H1 (cell line): ENCODE data around the gene RBM25. TPM values are rescaled to one million over a fixed set of nuclear protein-coding genes. Genes with fewer than 3 reads are reported as not detected.
A peak's percentile ranks its signal among the peaks of the same experiment; 100 is the strongest.

Source experiments
- CTCF ChIA-PET: fragments of 300-600 bp; sonication (Branson Sonifier 250); formaldehyde crosslinking; loops from one replicate; lab custom pipeline; 2021; ENCODE audit not compliant: partially characterized antibody; lab: Charles Lee
- POLR2A ChIA-PET: fragments of 300-600 bp; sonication (Branson Sonifier 250); formaldehyde crosslinking; loops from one replicate; lab custom pipeline; 2021; ENCODE audit warnings: inconsistent platforms; ENCODE audit not compliant: partially characterized antibody; lab: Charles Lee
- DNase-seq, 2 experiments: peaks; one replicate each; pipeline versions ENCODE4 v3.0.0 to v3.0.0-alpha.2; 2010 to 2022; ENCODE audit warnings: low spot score in 2 of 2, low read depth in 1 of 2, mixed read lengths in 1 of 2
- FAIRE-seq: peaks from 2 replicates; lab custom pipeline; 2011; peaks lifted over from hg19 to GRCh38; lab: Jason Lieb, UNC
- H2AFZ ChIP-seq: 2 replicates; pipeline ENCODE4 v1.8.1; 2012; ENCODE audit warnings: low read length, inconsistent platforms
- H2AK5ac ChIP-seq: 2 replicates; pipeline ENCODE4 v1.6.1; 2013; ENCODE audit warnings: low read depth, low read length
- H2BK120ac ChIP-seq: replicated peaks from 2 replicates; pipeline ENCODE3; 2013; ENCODE audit warnings: low read depth, low read length, inconsistent platforms
- H2BK12ac ChIP-seq: 2 replicates; pipeline ENCODE4 v1.6.1; 2013; ENCODE audit warnings: low read depth, low read length
- H2BK15ac ChIP-seq: 2 replicates; pipeline ENCODE4 v1.6.1; 2013; ENCODE audit warnings: low read length
- H2BK20ac ChIP-seq: 2 replicates; pipeline ENCODE4 v1.6.1; 2013; ENCODE audit warnings: low read length
- H2BK5ac ChIP-seq: 2 replicates; pipeline ENCODE4 v1.6.1; 2013; ENCODE audit warnings: low read depth, low read length
- H3K14ac ChIP-seq: 2 replicates; pipeline ENCODE4 v1.6.1; 2013; ENCODE audit warnings: inconsistent platforms; ENCODE audit not compliant: insufficient read length
- H3K18ac ChIP-seq: 2 replicates; pipeline ENCODE4 v1.6.1; 2013; ENCODE audit warnings: low read length; ENCODE audit errors: extremely low read depth
- H3K23ac ChIP-seq: 2 replicates; pipeline ENCODE4 v1.6.1; 2013; ENCODE audit warnings: inconsistent platforms; ENCODE audit not compliant: insufficient read length
- H3K23me2 ChIP-seq: 2 replicates; pipeline ENCODE4 v1.6.1; 2013; ENCODE audit warnings: low read depth, low read length
- H3K27ac ChIP-seq: 2 replicates; pipeline ENCODE4 v1.6.1; 2011; ENCODE audit warnings: low read depth, low read length, inconsistent platforms
- H3K27me3 ChIP-seq, 4 experiments: replicated peaks in 1 of 4; 1 replicate in 1 of 4; 2 replicates in 3 of 4; pipeline versions ENCODE4 v1.6.1 to v1.8.1; 2011 to 2013; ENCODE audit warnings: low read length in 3 of 4, mild to moderate bottlenecking in 3 of 4, inconsistent platforms in 2 of 4, mixed read lengths in 2 of 4, moderate library complexity in 1 of 4; ENCODE audit not compliant: control insufficient read depth in 3 of 4, insufficient read depth in 3 of 4; ENCODE audit errors: extremely low read depth in 1 of 4
- H3K36me3 ChIP-seq, 4 experiments: 2 replicates each; pipeline versions ENCODE4 v1.6.1 to v1.8.1; 2011 to 2013; ENCODE audit warnings: mild to moderate bottlenecking in 4 of 4, low read length in 3 of 4, moderate library complexity in 2 of 4, control low read depth in 1 of 4, inconsistent platforms in 1 of 4; ENCODE audit not compliant: insufficient read depth in 4 of 4, control insufficient read depth in 2 of 4
- H3K4ac ChIP-seq: replicated peaks from 2 replicates; pipeline ENCODE3; 2013; ENCODE audit warnings: low read length, low read depth, mixed read lengths, inconsistent platforms; ENCODE audit not compliant: insufficient read length
- H3K4me1 ChIP-seq, 4 experiments: replicated peaks in 1 of 4; 1 replicate in 1 of 4; 2 replicates in 3 of 4; pipeline versions ENCODE4 v1.6.1 to v1.8.1; 2011 to 2013; ENCODE audit warnings: low read length in 3 of 4, inconsistent platforms in 2 of 4, mixed read lengths in 1 of 4; ENCODE audit not compliant: insufficient read depth in 4 of 4, control insufficient read depth in 3 of 4
- H3K4me2 ChIP-seq, 2 experiments: 2 replicates each; pipeline versions ENCODE4 v1.6.1 to v1.8.1; 2011 to 2013; ENCODE audit warnings: low read depth in 2 of 2, low read length in 2 of 2, control low read depth in 1 of 2, inconsistent platforms in 1 of 2, mild to moderate bottlenecking in 1 of 2; ENCODE audit not compliant: insufficient read depth in 1 of 2
- H3K4me3 ChIP-seq, 4 experiments: fragments of 200-600, 300-600 bp in 1 of 4; sonication (generic), shearing (Covaris generic), sonication (Bioruptor Twin) in 1 of 4; 2 replicates each; pipeline versions ENCODE4 v1.5.1 to v1.8.1; 2011 to 2016; ENCODE audit warnings: low read length in 4 of 4, low read depth in 3 of 4, control low read depth in 2 of 4, inconsistent platforms in 2 of 4, mild to moderate bottlenecking in 2 of 4, mixed read lengths in 1 of 4, moderate library complexity in 1 of 4; ENCODE audit not compliant: insufficient read depth in 2 of 4; ENCODE audit errors: extremely low read depth in 1 of 4
- H3K56ac ChIP-seq: replicated peaks from 2 replicates; pipeline ENCODE3; 2013; ENCODE audit warnings: low read depth, mild to moderate bottlenecking, mixed read lengths, low read length, inconsistent platforms; ENCODE audit not compliant: insufficient read length
- H3K79me1 ChIP-seq: 2 replicates; pipeline ENCODE4 v1.6.1; 2013; ENCODE audit warnings: low read depth, low read length, control low read depth
- H3K79me2 ChIP-seq, 2 experiments: 2 replicates each; pipeline versions ENCODE4 v1.6.1 to v1.8.1; 2012 to 2013; ENCODE audit warnings: low read length in 2 of 2, mild to moderate bottlenecking in 2 of 2, inconsistent platforms in 1 of 2; ENCODE audit not compliant: insufficient read depth in 2 of 2, control insufficient read depth in 1 of 2
- H3K9ac ChIP-seq, 4 experiments: replicated peaks in 1 of 4; 1 replicate in 1 of 4; 2 replicates in 3 of 4; pipeline versions ENCODE4 v1.6.1 to v1.8.1; 2011 to 2013; ENCODE audit warnings: low read depth in 3 of 4, low read length in 3 of 4, control low read depth in 2 of 4, mild to moderate bottlenecking in 2 of 4, moderate library complexity in 2 of 4, inconsistent platforms in 1 of 4; ENCODE audit errors: extremely low read depth in 1 of 4
- H3K9me3 ChIP-seq, 2 experiments: 2 replicates each; pipeline versions ENCODE4 v1.6.1 to v1.8.1; 2012 to 2013; ENCODE audit warnings: mild to moderate bottlenecking in 2 of 2, moderate library complexity in 2 of 2, control low read depth in 1 of 2, inconsistent platforms in 1 of 2, low read depth in 1 of 2, low read length in 1 of 2, mixed read lengths in 1 of 2; ENCODE audit not compliant: insufficient read depth in 2 of 2
- H4K20me1 ChIP-seq, 2 experiments: replicated peaks in 1 of 2; 2 replicates each; pipeline versions ENCODE3 to v1.8.1; 2011 to 2013; ENCODE audit warnings: inconsistent platforms in 2 of 2, low read length in 2 of 2, mild to moderate bottlenecking in 1 of 2; ENCODE audit not compliant: insufficient read depth in 2 of 2, control insufficient read depth in 1 of 2
- H4K5ac ChIP-seq: 2 replicates; pipeline ENCODE4 v1.6.1; 2013; ENCODE audit warnings: low read length, low read depth, mixed read lengths, inconsistent platforms; ENCODE audit not compliant: insufficient read length
- H4K8ac ChIP-seq: 2 replicates; pipeline ENCODE4 v1.8.0; 2013; ENCODE audit warnings: mild to moderate bottlenecking, moderate library complexity, low read length, inconsistent platforms; ENCODE audit not compliant: insufficient read depth; ENCODE audit errors: extremely low read depth
- H4K91ac ChIP-seq: replicated peaks from 2 replicates; pipeline ENCODE3; 2013; ENCODE audit warnings: low read length, mixed read lengths, inconsistent platforms; ENCODE audit not compliant: insufficient read length
- FOSL1 ChIP-seq: IDR thresholded peaks from 2 replicates; pipeline ENCODE4 v1.6.1; 2011; ENCODE audit warnings: mild to moderate bottlenecking, low read depth, low read length, moderate library complexity; ENCODE audit not compliant: insufficient read depth
- JUN ChIP-seq: IDR thresholded peaks from 2 replicates; pipeline ENCODE4 v1.6.1; 2011; ENCODE audit warnings: low read depth, mild to moderate bottlenecking, improper control_type of control experiment, low read length
- POU5F1 ChIP-seq: IDR thresholded peaks from 2 replicates; pipeline ENCODE4 v1.6.1; 2011; ENCODE audit warnings: low read depth, mild to moderate bottlenecking, low read length, moderate library complexity
- RAD21 ChIP-seq, 2 experiments: IDR thresholded peaks in 1 of 2; conservative IDR thresholded peaks in 1 of 2; 2 replicates each; pipeline ENCODE4 v1.6.1; 2011; ENCODE audit warnings: low read depth in 2 of 2, low read length in 2 of 2, improper control_type of control experiment in 1 of 2, inconsistent platforms in 1 of 2, mild to moderate bottlenecking in 1 of 2, moderate library complexity in 1 of 2
- WGBS, 2 experiments: shearing (Covaris generic) in 1 of 2; methylation state at CpG; one replicate each; pipeline versions ENCODE4 v1.1.6 to v1.1.7; 2013 to 2015; ENCODE audit warnings: low lambda C conversion rate in 2 of 2, mixed read lengths in 2 of 2, inconsistent platforms in 1 of 2, low coverage in 1 of 2, missing lambda C conversion rate in 1 of 2; ENCODE audit not compliant: insufficient replicate concordance in 2 of 2, insufficient coverage in 1 of 2, insufficient read length in 1 of 2; ENCODE audit errors: extremely low coverage in 1 of 2, missing lambda C conversion rate in 1 of 2; 5-methylcytosine and 5-hydroxymethylcytosine counted together
- polyA plus RNA-seq, 7 experiments: library from polyadenylated mRNA; depleted of rRNA in 3 of 7; stranded (reverse) in 5 of 7; unstranded in 2 of 7; fragments of >200 nt in 5 of 7; fragments of 200-250 nt in 2 of 7; gene quantifications; 1 replicate in 5 of 7; 2 replicates in 1 of 7; 4 replicates in 1 of 7; pipeline versions ENCODE4 v1.2.1 to v1.2.3, GENCODE V29; 2011 to 2013; ENCODE audit warnings: missing spikeins in 2 of 7, mixed read lengths in 2 of 7
- total RNA-seq: library from RNA; stranded (reverse); fragmentation: NEBNext Ultra II Directional; extraction: Animal tissue kit (Norgen Biotek cat#: 25700); gene quantifications from 2 replicates; pipeline ENCODE4 v1.2.1, GENCODE V29; 2021

RBM25 gene
- total and polyA plus RNA-seq, 2 of the 8 experiments (the other 6 are each of a cell fraction or from before 2014, with no cell fraction given) = 25.6 to 134 TPM

DNA sequence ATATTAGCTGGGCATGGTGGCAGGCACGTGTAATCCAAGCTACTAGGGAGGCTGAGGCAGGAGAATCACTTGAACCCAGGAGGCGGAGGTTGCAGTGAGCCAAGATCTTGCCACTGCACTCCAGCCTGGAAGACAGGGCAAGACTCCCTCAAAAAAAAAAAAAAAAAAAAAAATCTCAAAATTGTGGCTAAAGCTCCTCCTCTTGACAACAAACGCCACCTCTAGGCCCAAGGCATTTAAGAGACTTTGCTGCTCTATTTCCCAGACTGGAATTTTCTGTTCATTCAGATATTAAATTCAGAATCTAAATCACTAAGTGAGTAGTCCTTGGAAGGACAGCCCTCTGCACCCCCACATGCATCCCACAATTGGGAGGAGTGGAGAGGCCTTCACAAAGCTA, 32.8 kb upstream of the RBM25 start:
- Histone ChIP-seq H2AK5ac (no peak overlapping the region), H3K4me1 (no peaks in the 10 kb centered on the region; a peak in 1 of 7 replicates), H3K4ac (no peak overlapping the region), H4K8ac (no peak overlapping the region), H3K27ac (no peak overlapping the region), H3K79me1 (no peaks in the 10 kb centered on the region), H2BK12ac (no peak overlapping the region), H3K27me3 (no peaks in the 10 kb centered on the region), H2BK5ac (no peak overlapping the region), H2AFZ (no peak overlapping the region), H3K23me2 (no peaks in the 10 kb centered on the region), H4K20me1 (no peaks in the 10 kb centered on the region), H3K4me3 (peak overlapping the region in 1 of 4 experiments; percentile 81; a peak in 2 of 8 replicates), H3K14ac (no peak overlapping the region), H4K91ac (no peak overlapping the region), H3K9ac (no peak overlapping the region), H2BK15ac (no peak overlapping the region), H3K4me2 (peak overlapping the region in 1 of 2 experiments; percentile 58; a peak in 1 of 4 replicates), H3K36me3 (peaks cover 0 to 18% (median 6%) of the 10 kb centered on the region in 4 experiments; a peak in 5 of 8 replicates), H3K23ac (no peak overlapping the region), H3K56ac (no peak overlapping the region), H3K79me2 (peaks cover 0 to 11% of the 10 kb centered on the region in 2 experiments; a peak in 3 of 4 replicates), H4K5ac (no peak overlapping the region), H2BK120ac (no peak overlapping the region), H3K18ac (no peak overlapping the region), H3K9me3 (no peaks in the 10 kb centered on the region), H2BK20ac (no peak overlapping the region)
- CTCF ChIA-PET = interaction anchor here (0.6 to 2.2 kb wide), 5 partner anchors 22 to 343 kb away, joined by 3 to 10 read pairs (median 3); no protein-coding TSS in a partner anchor
- POLR2A ChIA-PET = interaction anchor here (0.6 to 1.3 kb wide), 5 partner anchors 32 to 144 kb away, joined by 3 to 4 read pairs (median 3); no protein-coding TSS in a partner anchor
- WGBS, 2 experiments = 87% methylated on average over 3 of the region's 3 CpGs; no CpG with 5 or more reads in 1 of the 2 experiments
- DNase-seq (no peak), FAIRE-seq (no peak)
- TF ChIP-seq RAD21 (IDR thresholded peaks at IDR 0.05 in 1 of 2, conservative IDR thresholded peaks at IDR 0.05 in 1 of 2; ENCODE audit: low read depth in 2 of 2, low read length in 2 of 2) = peak in 1 of 2 experiments; percentile 15; a peak in 1 of 4 replicates
- no peak for TF ChIP-seq FOSL1
- no peak for TF ChIP-seq POU5F1
- no peak for TF ChIP-seq JUN
